Uterus (tissue), 2 donors: ENCODE results near the gene GRXCR2.

Source experiments
- POLR2A ChIP-seq, 2 donors: fragments of 450-650 bp; IDR thresholded peaks; one replicate each; pipeline ENCODE4 v1.6.1; 2016; ENCODE audit warnings: antibody characterized with exemption in 2 of 2, mild to moderate bottlenecking in 1 of 2, moderate library complexity in 1 of 2
- TF ChIP-seq, protein P1 (sequence below), 4 experiments: fragments of 200-600 bp in 2 of 4; fragments of 450-650 bp in 2 of 4; sonication (generic) in 2 of 4; IDR thresholded peaks; one replicate each; pipeline ENCODE4 v1.5.1; 2016 to 2019; ENCODE audit warnings: antibody characterized with exemption in 4 of 4, mild to moderate bottlenecking in 2 of 4, moderate library complexity in 1 of 4

DNA sequence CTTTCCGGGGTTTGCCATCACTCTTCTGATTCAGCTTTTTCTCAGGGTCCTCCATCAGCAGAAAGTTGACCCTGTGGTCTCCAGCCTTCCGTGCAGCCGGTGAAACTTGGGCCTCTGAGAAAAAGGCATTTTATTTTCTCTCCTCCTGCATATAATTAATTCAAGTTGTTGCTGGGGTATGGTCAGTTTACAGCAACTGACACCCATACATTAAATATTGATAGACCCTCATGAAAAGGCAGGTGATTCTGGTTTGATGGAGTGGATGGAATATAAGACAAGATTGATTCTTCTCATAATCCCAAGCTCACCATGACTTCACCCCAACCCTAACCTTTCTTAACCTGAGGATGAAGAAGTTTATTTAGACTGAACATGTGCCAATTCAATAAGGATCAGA is at the start of gene GRXCR2:
- TF ChIP-seq, protein P1, sequence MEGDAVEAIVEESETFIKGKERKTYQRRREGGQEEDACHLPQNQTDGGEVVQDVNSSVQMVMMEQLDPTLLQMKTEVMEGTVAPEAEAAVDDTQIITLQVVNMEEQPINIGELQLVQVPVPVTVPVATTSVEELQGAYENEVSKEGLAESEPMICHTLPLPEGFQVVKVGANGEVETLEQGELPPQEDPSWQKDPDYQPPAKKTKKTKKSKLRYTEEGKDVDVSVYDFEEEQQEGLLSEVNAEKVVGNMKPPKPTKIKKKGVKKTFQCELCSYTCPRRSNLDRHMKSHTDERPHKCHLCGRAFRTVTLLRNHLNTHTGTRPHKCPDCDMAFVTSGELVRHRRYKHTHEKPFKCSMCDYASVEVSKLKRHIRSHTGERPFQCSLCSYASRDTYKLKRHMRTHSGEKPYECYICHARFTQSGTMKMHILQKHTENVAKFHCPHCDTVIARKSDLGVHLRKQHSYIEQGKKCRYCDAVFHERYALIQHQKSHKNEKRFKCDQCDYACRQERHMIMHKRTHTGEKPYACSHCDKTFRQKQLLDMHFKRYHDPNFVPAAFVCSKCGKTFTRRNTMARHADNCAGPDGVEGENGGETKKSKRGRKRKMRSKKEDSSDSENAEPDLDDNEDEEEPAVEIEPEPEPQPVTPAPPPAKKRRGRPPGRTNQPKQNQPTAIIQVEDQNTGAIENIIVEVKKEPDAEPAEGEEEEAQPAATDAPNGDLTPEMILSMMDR (IDR thresholded peaks at IDR 0.05): no peak
- no peak for TF ChIP-seq POLR2A (IDR thresholded peaks at IDR 0.05)
